NCI-H2107 (cell line): Measurements from ENCODE around the gene CFHR1.
"Not testable (repeated sequence)": the region's sequence is repeated elsewhere in the genome, so short reads cannot be mapped to it uniquely, and the experiment has no call there.

ENCODE experiments used
- DNase-seq: peaks from one replicate; lab custom pipeline; 2025; lab: John Stamatoyannopoulos, UW

The CFHR1 gene

GRCh38 chr1:196819531-196819930, at the start of gene CFHR1:
TSS of gene CFHR1 (plus strand) at chr1:196819731. CDS start at chr1:196819845, 114 bp downstream.
- DNase-seq: not testable (repeated sequence)

DNA sequence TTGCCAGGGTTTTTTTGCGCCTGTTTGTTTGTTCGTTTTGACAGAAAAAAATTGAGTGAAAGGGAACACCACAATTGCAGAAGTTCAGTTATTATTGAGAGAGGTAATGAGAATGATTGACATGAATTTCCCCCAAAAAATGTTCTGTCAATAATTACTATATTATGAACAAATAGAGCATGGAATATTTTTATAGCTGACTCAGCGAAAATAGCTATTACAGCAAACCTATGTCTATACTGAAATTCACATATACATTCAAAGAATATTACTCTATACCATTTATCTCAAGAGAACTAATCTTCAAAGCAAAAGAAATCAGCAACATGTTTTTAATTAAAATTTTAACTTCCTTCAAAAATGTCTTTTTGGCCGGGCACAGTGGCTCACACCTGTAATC, 49.7 kb upstream of the CFHR1 start:
- DNase-seq: not testable (repeated sequence)

DNA sequence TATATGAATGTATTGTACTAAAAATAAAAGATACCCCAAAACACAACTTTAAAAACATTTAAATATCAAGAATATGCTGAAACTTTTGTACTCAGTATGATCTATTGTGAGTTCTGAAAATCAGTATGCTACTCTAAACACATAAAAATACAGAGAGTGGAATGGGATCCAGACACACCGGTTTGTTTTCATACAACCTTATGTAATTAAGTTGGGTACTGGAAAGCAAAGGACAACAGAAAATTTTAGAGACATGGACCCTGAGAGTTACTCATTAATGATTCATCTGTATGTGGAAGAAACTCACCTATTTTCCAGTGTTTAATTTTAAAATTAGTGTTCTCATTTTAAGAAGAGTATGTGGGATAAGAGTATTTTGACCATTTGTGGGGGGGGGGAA, 45.8 kb upstream of the CFHR1 start:
- DNase-seq: no peak

- no peak for DNase-seq
Observed at GRCh38 chr1:196774175-196774574, 45.4 kb upstream of the CFHR1 start.

DNA sequence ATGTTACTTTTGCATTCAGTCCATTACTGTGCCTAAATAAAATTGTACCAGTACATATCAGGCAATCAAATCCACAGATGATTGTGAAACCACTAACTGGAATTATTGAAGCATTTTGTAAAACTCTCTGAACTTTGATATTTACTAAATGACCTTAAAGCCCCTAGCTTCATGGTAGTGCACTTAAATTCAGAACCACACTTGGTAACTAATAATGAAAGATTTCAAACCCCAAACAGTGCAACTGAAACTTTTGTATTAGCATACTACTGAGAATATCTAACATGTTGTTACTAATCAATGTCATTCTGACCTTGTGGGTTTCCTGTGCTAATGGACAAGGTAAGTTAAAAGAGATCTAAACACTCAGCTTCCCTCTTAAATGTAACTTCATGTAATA, 44.9 kb upstream of the CFHR1 start, which contains the start of gene CFHR3:
CFHR3 (plus strand) TSS at position 238 of the 400 bp plus-strand sequence; CDS start at position 285, 47 bp downstream.
- DNase-seq: no peak

- DNase-seq: no peak
Observed at GRCh38 chr1:196777603-196778002, 41.9 kb upstream of the CFHR1 start.

GRCh38 chr1:196779093-196779492, 40.4 kb upstream of the CFHR1 start:
- no peak for DNase-seq

DNA sequence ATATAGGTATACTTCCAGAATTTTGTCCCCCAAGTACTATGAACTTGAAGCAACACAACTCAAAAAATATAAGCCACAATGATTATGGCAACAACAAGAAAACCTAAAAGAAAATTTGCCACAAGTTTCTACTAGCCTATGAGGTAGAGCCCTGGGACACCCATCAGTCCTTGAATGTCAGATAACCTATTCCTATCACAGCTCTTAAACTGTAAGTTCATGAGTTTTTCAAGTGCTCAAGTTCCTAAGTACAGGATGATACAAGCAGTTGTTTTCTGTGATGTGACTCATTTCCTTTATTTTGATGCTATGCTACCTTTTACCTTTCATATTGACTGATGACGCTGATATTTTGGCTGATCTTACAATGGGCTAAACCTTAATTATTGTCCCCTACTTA, 28.3 kb upstream of the CFHR1 start:
- not testable (repeated sequence) for DNase-seq

- peak; percentile 1 for DNase-seq
Observed at GRCh38 chr1:196794103-196794502, 25.4 kb upstream of the CFHR1 start.

DNA sequence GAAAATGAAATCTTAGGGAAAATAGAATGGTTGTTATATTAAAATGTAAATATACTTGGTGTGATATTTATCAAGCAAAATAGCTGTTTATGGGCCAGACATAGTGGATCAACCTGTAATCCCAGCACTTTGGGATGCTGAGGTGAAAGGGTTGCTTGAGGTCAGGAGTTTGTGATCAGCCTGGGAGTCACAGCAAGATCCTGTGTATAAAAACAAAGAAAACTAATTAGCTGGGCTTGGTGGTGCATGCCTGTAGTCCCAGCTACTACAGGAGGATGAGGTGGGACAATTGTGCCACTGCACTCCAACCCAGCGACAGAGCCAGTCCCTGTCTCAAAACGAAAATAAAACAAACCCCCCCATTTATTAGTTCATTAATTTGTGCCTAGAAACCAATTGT, 21.6 kb upstream of the CFHR1 start:
- DNase-seq: no peak

DNA sequence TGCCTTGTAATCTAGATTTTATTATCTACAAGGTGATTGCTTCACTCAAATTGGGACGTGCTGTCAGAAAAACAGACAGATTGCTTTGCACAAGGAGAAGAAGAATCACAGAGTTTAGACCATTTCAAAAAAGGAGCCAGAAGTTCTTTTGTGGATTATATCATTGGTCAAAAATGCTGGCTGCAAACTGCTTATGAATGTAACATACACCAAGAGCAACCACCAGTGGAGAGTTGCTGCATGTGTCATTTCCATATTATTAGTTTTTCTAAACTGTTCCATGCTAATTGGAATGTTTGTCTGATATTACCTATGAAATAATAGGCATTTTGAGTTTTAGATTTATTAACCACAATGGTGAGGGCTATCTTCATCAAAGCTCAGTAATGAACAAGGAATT, 17.6 kb upstream of the CFHR1 start:
- DNase-seq: not testable (repeated sequence)

DNA sequence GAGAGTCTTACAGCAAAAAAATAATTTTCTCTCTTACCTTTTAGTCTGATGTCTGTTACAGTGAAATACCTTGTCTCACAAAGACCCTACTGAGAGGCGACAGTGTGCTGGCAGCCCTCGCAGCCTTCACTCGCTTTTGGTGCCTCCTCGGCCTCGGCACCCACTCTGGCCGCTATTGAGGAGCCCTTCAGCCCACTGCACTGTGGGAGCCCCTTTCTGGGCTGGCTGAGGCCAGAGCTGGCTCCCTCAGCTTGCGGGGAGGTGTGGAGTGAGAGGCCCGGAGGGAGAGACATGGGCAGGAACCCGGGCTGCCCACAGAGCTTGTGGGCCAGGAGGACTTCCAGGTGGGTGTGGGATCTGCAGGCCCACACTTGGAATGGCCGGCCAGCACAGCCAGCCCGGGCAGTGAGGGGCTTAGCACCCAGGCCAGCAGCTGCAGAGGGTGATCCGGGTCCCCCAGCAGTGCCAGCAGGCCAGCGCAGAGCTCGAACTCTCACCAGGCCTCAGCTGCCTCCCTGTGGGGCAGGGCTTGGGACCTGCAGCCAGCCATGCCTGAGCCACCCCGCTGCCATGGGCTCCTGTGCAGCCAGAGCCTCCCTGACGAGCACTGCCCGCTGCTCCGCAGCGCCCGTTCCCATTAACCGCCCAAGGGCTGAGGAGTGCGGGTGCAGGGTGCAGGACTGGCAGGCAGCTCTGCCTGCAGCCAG, 10.8 kb upstream of the CFHR1 start:
- DNase-seq: no peak

DNA sequence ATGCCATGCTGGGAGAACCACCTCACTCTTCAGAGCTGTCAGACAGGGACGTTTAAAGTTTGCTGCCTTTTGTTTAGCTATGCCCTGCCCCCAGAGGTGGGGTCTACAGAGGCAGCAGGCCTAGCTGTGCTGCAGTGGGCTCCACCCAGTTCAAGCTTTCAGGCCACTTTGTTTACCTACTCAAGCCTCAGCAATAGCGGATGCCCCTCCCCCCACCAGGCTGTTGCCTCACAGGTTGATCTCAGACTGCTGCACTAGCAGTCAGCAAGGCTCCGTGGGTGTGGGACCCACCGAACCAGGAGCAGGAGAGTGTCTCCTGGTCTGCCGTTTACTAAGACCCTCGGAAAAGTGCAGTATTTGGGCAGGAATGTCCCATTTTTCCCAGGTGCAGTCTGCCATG, 2.1 kb upstream of the CFHR1 start:
- not testable (repeated sequence) for DNase-seq

- peak; percentile 0 for DNase-seq
Observed at GRCh38 chr1:196827860-196828259, 8.3 kb downstream of the CFHR1 start.

GRCh38 chr1:196849613-196850492, 30.3 kb downstream of the CFHR1 start:
- DNase-seq: not testable (repeated sequence)

DNA sequence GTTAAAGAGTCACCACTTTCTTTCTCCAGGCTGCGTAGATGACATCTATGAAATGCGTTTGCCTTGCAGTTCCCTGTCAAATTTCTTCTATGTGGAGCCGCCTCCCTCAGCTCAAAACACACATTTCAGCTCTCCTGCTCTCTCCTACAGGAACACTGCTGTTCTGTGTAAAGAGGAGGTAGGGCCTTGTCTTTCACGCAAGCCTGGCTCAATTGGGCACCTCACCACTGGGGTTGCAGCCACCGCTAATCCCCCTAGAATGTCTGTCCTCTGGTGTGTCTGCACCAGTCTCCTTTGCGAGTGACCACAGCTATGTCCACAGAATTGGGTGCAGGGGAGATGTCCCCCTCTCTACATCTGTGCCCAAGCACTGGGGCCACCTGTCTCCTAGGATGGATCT, 36.5 kb downstream of the CFHR1 start:
- DNase-seq: no peak

GRCh38 chr1:196857188-196857587, 37.7 kb downstream of the CFHR1 start:
- no peak for DNase-seq

- DNase-seq: no peak
Observed at GRCh38 chr1:196858811-196859210, 39.3 kb downstream of the CFHR1 start.

DNA sequence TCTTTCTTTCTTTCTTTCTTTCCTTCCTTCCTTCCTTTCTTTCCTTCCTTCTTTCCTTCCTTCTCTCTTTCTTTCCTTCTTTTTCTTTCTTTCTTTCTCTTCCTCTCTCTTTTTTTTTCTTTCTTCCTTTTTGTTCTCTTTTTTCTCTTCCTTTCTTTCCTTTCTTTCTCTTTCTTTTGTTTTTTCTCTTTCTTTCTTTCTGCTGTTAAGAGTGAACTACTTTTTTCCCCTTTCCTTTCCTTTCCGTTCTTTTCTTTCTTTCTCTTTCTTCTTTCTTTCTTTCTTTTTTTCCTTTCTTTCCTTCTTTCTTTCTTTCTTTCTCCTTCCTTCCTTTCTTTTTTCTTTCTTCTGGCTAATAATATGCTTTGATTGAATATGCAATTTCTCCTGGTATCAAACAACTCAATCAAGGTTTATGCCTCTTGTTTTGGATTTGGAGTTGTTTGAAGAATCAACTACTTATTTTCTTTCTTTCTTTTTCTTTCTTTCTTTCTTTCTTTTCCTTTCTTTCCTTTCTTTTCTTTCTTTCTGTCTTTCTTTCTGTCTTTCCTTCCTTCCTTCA, 40.9 kb downstream of the CFHR1 start:
- DNase-seq: no peak

DNA sequence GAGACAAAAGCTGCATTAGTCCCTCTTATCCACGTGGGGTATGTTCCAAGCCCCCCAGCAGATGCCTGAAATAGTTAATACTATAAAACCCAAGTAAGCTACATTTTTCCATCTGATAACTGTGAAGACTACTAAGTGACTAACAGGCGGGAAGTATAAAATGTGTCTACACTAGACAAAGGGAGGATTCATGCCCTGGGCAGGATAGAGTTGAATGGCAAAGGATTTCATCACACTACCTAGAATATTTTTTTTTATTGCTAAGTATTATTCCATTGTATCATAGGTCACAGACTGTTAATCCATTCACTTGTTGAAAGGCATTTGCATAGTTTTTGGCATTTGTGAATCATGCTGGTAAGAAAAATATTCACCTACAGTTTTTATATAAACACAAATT, 41.9 kb downstream of the CFHR1 start:
- no peak for DNase-seq

- no peak for DNase-seq
Observed at GRCh38 chr1:196866974-196867373, 47.4 kb downstream of the CFHR1 start.

- peak; percentile 10 for DNase-seq
Observed at GRCh38 chr1:196873385-196873784, 53.9 kb downstream of the CFHR1 start.

DNA sequence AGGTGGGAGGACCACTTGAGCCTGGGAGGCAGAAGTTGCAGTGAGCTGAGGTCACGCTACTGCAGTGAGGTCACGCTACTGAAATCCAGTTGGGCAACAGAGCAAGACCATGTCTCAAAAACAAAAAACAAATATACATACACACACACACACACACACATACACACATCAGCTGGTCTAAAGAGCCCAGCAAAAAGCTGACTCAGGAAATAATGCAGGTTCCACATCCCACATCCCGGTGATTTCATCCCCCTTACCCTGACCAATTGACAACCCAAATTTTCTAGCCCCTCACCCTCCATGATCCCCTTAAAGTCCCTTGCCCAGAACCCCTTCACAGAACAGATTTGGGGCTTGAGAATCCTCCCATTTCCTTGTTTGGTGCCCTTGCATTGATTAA, 56.4 kb downstream of the CFHR1 start:
- no peak for DNase-seq
